ENCODE data around the gene NLRP14. TPM values are rescaled to one million over a fixed set of nuclear protein-coding genes. Genes with fewer than 3 reads are reported as not detected.

Gene NLRP14
- total and polyA plus RNA-seq, 2 of the 8 experiments (the other 6 are each of a cell fraction or from before 2014, with no cell fraction given) = 0.05 TPM; not detected in 1

- TF ChIP-seq CEBPB (IDR thresholded peaks at IDR 0.05; ENCODE audit: low read depth, low read length) = no peak
- no peak for TF ChIP-seq CTBP2 (IDR thresholded peaks at IDR 0.05; ENCODE audit: borderline replicate concordance, insufficient read depth, insufficient read length, low read length)
- no peak for TF ChIP-seq PHF8 (conservative IDR thresholded peaks at IDR 0.05; ENCODE audit: low read depth, low read length)
Measured at GRCh38 chr11:7089328-7090251, 69.3 kb downstream of the NLRP14 start (continued).
